NCI-H510A (cell line): ENCODE measurements around the gene KRTAP19-8.

Source experiments
- DNase-seq: peaks from one replicate; lab custom pipeline; 2025; lab: John Stamatoyannopoulos, UW

Gene KRTAP19-8

GRCh38 chr21:31012133-31013089 is 25.9 kb downstream of the KRTAP19-8 start:
- no peak for DNase-seq

- no peak for DNase-seq
These were observed 26.9 kb downstream of the KRTAP19-8 start for GRCh38 chr21:31011412-31011811.

GRCh38 chr21:31008355-31008754 is 29.9 kb downstream of the KRTAP19-8 start:
- no peak for DNase-seq

GRCh38 chr21:31005019-31005418 is 33.3 kb downstream of the KRTAP19-8 start:
- no peak for DNase-seq

GRCh38 chr21:31003471-31003870 is 34.8 kb downstream of the KRTAP19-8 start:
- no peak for DNase-seq

GRCh38 chr21:30997541-30997940 is 40.7 kb downstream of the KRTAP19-8 start:
- no peak for DNase-seq

- DNase-seq: no peak
These were observed 41.5 kb downstream of the KRTAP19-8 start for GRCh38 chr21:30996728-30997127.

GRCh38 chr21:30994932-30995331 is 43.3 kb downstream of the KRTAP19-8 start:
- no peak for DNase-seq

- no peak for DNase-seq
These were observed 47.6 kb downstream of the KRTAP19-8 start for GRCh38 chr21:30990514-30991262.

- no peak for DNase-seq
These were observed 49.6 kb downstream of the KRTAP19-8 start for GRCh38 chr21:30988706-30989105.
